Keratinocyte (primary cell): ENCODE results near the gene TAOK3. TPM values are rescaled to one million over a fixed set of nuclear protein-coding genes. Genes with fewer than 3 reads are reported as not detected.
"Not testable (repeated sequence)": the region's sequence is repeated elsewhere in the genome, so short reads cannot be mapped to it uniquely, and the experiment has no call there.

Source experiments
- DNase-seq: peaks from one replicate; pipeline ENCODE4 v3.0.0-alpha.2; 2011; ENCODE audit warnings: low read depth, missing footprints, low spot score
- FAIRE-seq: peaks from 2 replicates; lab custom pipeline; 2011; peaks lifted over from hg19 to GRCh38; lab: Jason Lieb, UNC
- H2AFZ ChIP-seq: 2 replicates; pipeline ENCODE4 v1.6.0; 2012; ENCODE audit warnings: low read length, control low read depth, inconsistent platforms; ENCODE audit not compliant: control insufficient read depth
- H3K27ac ChIP-seq: 2 replicates; pipeline ENCODE4 v1.5.1; 2011; ENCODE audit warnings: low read length; ENCODE audit not compliant: control insufficient read depth, insufficient read depth
- H3K27me3 ChIP-seq: 3 replicates; pipeline ENCODE4 v1.6.0; 2011; ENCODE audit warnings: low read length; ENCODE audit not compliant: control insufficient read depth, insufficient read depth; ENCODE audit errors: extremely low read depth
- H3K36me3 ChIP-seq, 2 experiments: 2 replicates in 1 of 2; 3 replicates in 1 of 2; pipeline ENCODE4 v1.5.1; 2011; ENCODE audit warnings: low read length in 2 of 2, mild to moderate bottlenecking in 1 of 2; ENCODE audit not compliant: control insufficient read depth in 2 of 2, insufficient read depth in 2 of 2; ENCODE audit errors: extremely low read depth in 1 of 2
- H3K4me1 ChIP-seq: 3 replicates; pipeline ENCODE4 v1.5.1; 2011; ENCODE audit warnings: low read length; ENCODE audit not compliant: control insufficient read depth, insufficient read depth; ENCODE audit errors: extremely low read depth
- H3K4me2 ChIP-seq: 3 replicates; pipeline ENCODE4 v1.6.0; 2011; ENCODE audit warnings: low read depth, low read length; ENCODE audit not compliant: control insufficient read depth, insufficient read depth; ENCODE audit errors: extremely low read depth
- H3K4me3 ChIP-seq, 3 experiments: fragments of 200-600 bp in 1 of 3; sonication (generic) in 1 of 3; 2 replicates in 2 of 3; 3 replicates in 1 of 3; pipeline ENCODE4 v1.5.1; 2011 to 2016; ENCODE audit warnings: low read length in 3 of 3, mild to moderate bottlenecking in 3 of 3, control low read depth in 2 of 3, inconsistent platforms in 1 of 3, low read depth in 1 of 3, mixed read lengths in 1 of 3, mixed run types in 1 of 3, moderate library complexity in 1 of 3; ENCODE audit not compliant: control insufficient read depth in 2 of 3, insufficient read depth in 2 of 3; ENCODE audit errors: extremely low read depth in 1 of 3
- H3K79me2 ChIP-seq: 2 replicates; pipeline ENCODE4 v1.6.0; 2012; ENCODE audit warnings: low read length; ENCODE audit not compliant: control insufficient read depth, insufficient read depth
- H3K9ac ChIP-seq: 3 replicates; pipeline ENCODE4 v1.6.0; 2011; ENCODE audit warnings: low read length; ENCODE audit not compliant: control insufficient read depth, insufficient read depth; ENCODE audit errors: extremely low read depth
- H3K9me1 ChIP-seq: 3 replicates; pipeline ENCODE4 v1.6.0; 2011; ENCODE audit warnings: low read length; ENCODE audit not compliant: control insufficient read depth, insufficient read depth; ENCODE audit errors: extremely low read depth
- H3K9me3 ChIP-seq: 2 replicates; pipeline ENCODE4 v1.5.1; 2012; ENCODE audit warnings: low read depth, low read length; ENCODE audit not compliant: control insufficient read depth
- H4K20me1 ChIP-seq: 3 replicates; pipeline ENCODE4 v1.6.0; 2011; ENCODE audit warnings: low read length; ENCODE audit not compliant: control insufficient read depth, insufficient read depth; ENCODE audit errors: extremely low read depth
- EZH2 ChIP-seq: IDR thresholded peaks from one replicate; pipeline ENCODE4 v1.6.1; 2012; ENCODE audit warnings: inconsistent platforms, mild to moderate bottlenecking, low read length, moderate library complexity
- dilution Hi-C: fragments of 300-500 bp; cut with MboI; formaldehyde crosslinking; loops from one replicate; pipeline ENCODE4 v1.7.0; 2020; ENCODE audit warnings: low sequenced_read_pairs; ENCODE audit not compliant: extremely low pct_ligation_motif_present
- polyA plus RNA-seq, 5 experiments: library from polyadenylated mRNA; depleted of rRNA in 3 of 5; stranded (reverse) in 3 of 5; stranded (forward) in 1 of 5; unstranded in 1 of 5; fragments of >200 nt; gene quantifications; 1 replicate in 1 of 5; 2 replicates in 3 of 5; 3 replicates in 1 of 5; pipeline versions ENCODE4 v1.2.1 to v1.2.3, GENCODE V29; 2011 to 2012; ENCODE audit warnings: missing spikeins in 2 of 5, low read depth in 1 of 5, low replicate concordance in 1 of 5
- TF ChIP-seq, protein P1 (sequence below), 3 experiments: IDR thresholded peaks in 1 of 3; conservative IDR thresholded peaks in 1 of 3; optimal IDR thresholded peaks in 1 of 3; 2 replicates in 2 of 3; 3 replicates in 1 of 3; pipeline versions ENCODE3 to v1.5.1; 2011; ENCODE audit warnings: low read length in 3 of 3, mild to moderate bottlenecking in 3 of 3, moderate library complexity in 2 of 3, control low read depth in 1 of 3, inconsistent platforms in 1 of 3; ENCODE audit not compliant: insufficient read depth in 2 of 3; ENCODE audit errors: extremely low read depth in 1 of 3

Gene TAOK3
- polyA plus RNA-seq, 1 donor (not counting 4 experiments of a cell fraction or from before 2014, with no cell fraction given), result 35.0 TPM

DNA sequence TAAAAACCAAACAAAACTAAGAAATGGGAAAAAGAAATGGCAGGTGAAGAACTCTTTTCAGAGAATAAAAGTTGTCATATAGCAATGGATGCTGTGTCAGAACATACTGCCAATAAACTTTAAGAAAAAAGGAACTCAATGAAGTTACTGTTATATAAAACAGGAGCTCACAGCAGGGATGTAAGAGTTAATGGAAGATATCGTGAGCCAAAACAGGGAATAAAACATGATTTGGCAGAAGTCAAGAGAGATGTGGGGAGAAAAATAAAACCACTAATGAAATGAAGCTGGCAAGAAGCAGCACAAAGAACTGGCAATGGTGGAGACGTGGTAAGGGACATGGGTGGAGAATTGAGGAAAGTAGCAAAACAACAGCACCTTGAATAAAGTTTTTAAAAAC lies 61.0 kb downstream of the TAOK3 start:
- H4K20me1 ChIP-seq, result no peaks in the 10 kb centered on the region
- no peak for DNase-seq
- no peaks in the 10 kb centered on the region for H3K9me3 ChIP-seq
- peak; percentile 20 for FAIRE-seq
- no peak overlapping the region for H3K4me3 ChIP-seq
- TF ChIP-seq EZH2, result no peak
- TF ChIP-seq, protein P1, sequence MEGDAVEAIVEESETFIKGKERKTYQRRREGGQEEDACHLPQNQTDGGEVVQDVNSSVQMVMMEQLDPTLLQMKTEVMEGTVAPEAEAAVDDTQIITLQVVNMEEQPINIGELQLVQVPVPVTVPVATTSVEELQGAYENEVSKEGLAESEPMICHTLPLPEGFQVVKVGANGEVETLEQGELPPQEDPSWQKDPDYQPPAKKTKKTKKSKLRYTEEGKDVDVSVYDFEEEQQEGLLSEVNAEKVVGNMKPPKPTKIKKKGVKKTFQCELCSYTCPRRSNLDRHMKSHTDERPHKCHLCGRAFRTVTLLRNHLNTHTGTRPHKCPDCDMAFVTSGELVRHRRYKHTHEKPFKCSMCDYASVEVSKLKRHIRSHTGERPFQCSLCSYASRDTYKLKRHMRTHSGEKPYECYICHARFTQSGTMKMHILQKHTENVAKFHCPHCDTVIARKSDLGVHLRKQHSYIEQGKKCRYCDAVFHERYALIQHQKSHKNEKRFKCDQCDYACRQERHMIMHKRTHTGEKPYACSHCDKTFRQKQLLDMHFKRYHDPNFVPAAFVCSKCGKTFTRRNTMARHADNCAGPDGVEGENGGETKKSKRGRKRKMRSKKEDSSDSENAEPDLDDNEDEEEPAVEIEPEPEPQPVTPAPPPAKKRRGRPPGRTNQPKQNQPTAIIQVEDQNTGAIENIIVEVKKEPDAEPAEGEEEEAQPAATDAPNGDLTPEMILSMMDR (optimal IDR thresholded peaks at IDR 0.05 in 1 of 3, IDR thresholded peaks at IDR 0.05 in 1 of 3, conservative IDR thresholded peaks at IDR 0.05 in 1 of 3; ENCODE audit: extremely low read depth in 1 of 3, insufficient read depth in 2 of 3, low read length in 3 of 3), result no peak
- dilution Hi-C loops, result no loop called here
- no peak overlapping the region for H3K9ac ChIP-seq
- no peak overlapping the region for H3K27ac ChIP-seq
- peaks cover 11% of the 10 kb centered on the region for H3K79me2 ChIP-seq
- no peak overlapping the region for H2AFZ ChIP-seq
- H3K9me1 ChIP-seq, result no peaks in the 10 kb centered on the region
- peaks cover 45% of the 10 kb centered on the region for H3K4me1 ChIP-seq
- no peaks in the 10 kb centered on the region for H3K36me3 ChIP-seq
- no peaks in the 10 kb centered on the region for H3K27me3 ChIP-seq
- H3K4me2 ChIP-seq, result no peak overlapping the region

DNA sequence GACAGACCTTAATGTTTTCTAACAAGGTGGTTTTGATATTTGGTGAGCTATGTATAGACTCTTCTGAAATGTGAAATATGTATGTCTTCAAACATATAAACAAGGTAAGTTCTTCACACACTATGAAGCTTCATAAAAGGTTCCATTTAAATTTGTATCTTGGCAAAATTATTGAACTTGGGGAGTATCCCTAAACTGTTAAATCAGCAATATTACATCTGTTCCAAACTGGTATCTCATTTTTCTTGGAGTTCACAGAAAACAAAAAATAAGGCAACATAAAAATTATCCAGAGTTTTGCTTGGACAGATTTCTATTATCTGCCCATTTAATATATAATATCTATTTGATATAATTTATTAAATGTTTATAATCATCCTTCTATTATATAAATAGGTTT lies 62.4 kb downstream of the TAOK3 start:
- no peak for DNase-seq
- Histone ChIP-seq H3K27me3 (no peaks in the 10 kb centered on the region), H4K20me1 (no peaks in the 10 kb centered on the region), H3K4me2 (no peak overlapping the region), H3K9me1 (no peaks in the 10 kb centered on the region), H3K9me3 (no peaks in the 10 kb centered on the region), H3K79me2 (peaks cover 3% of the 10 kb centered on the region), H3K27ac (no peak overlapping the region), H3K4me3 (no peak overlapping the region), H3K36me3 (no peaks in the 10 kb centered on the region), H3K9ac (no peak overlapping the region), H2AFZ (no peak overlapping the region), H3K4me1 (peaks cover 42% of the 10 kb centered on the region)
- FAIRE-seq, result no peak
- dilution Hi-C loops, result no loop called here
- TF ChIP-seq, protein P1 (optimal IDR thresholded peaks at IDR 0.05 in 1 of 3, IDR thresholded peaks at IDR 0.05 in 1 of 3, conservative IDR thresholded peaks at IDR 0.05 in 1 of 3; ENCODE audit: extremely low read depth in 1 of 3, insufficient read depth in 2 of 3, low read length in 3 of 3), result no peak
- TF ChIP-seq EZH2, result no peak

DNA sequence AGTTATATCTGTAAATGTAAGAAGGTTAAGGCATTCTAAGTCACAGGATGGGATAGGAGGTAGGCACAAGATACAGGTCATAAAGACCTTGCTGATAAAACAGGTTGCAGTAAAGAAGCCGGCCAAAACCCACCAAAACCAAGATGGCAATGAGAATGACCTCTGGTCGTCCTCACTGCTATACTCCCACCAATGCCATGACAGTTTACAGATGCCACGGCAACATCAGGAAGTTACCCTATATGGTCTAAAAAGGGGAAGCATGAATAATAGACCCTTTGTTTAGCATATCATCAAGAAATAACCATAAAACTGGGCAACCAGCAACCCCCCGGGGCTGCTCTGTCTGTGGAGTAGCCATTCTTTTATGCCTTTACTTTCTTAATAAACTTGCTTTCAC lies 64.7 kb downstream of the TAOK3 start:
- Histone ChIP-seq H3K4me2 (peak overlapping the region; percentile 95), H3K27ac (peak overlapping the region; percentile 74), H3K4me1 (peaks cover 40% of the 10 kb centered on the region)
- H3K4me3 ChIP-seq, dilution Hi-C loops, H3K79me2 ChIP-seq, H3K36me3 ChIP-seq, H3K27me3 ChIP-seq, H3K9me3 ChIP-seq, H2AFZ ChIP-seq, H3K9ac ChIP-seq, H3K9me1 ChIP-seq, DNase-seq, FAIRE-seq, H4K20me1 ChIP-seq: not testable (repeated sequence)
